GM12878 (cell line): ENCODE results near the gene CARM1. TPM values are rescaled to one million over a fixed set of nuclear protein-coding genes. Genes with fewer than 3 reads are reported as not detected.

Experiments used
- ATAC-seq: fragments of 200-7000 bp; cut with Tn5 transposase; 3 replicates; pipeline ENCODE4 v1.9.1; 2020; ENCODE audit warnings: mild to moderate bottlenecking, moderate library complexity
- BruUV-seq: library from RNA; stranded (reverse); fragments of 400-500 nt; replicated peaks from 2 replicates; lab custom pipeline; 2021; lab: Mats Ljungman, UMichigan
- CTCF ChIA-PET: fragments of 300-600 bp; sonication (Branson Sonifier 250); formaldehyde crosslinking; extraction: SDS; loops from one replicate; lab custom pipeline; 2021; ENCODE audit warnings: inconsistent platforms; lab: Yijun Ruan, JAX
- POLR2A ChIA-PET: fragments of 350-600 bp; formaldehyde crosslinking; extraction: SDS; loops from one replicate; lab custom pipeline; 2021; ENCODE audit warnings: inconsistent platforms; lab: Charles Lee
- RAD21 ChIA-PET: fragments of 300-600 bp; sonication (Branson Sonifier 250); formaldehyde crosslinking; loops from one replicate; lab custom pipeline; 2023; ENCODE audit warnings: antibody characterized with exemption; ENCODE audit not compliant: unreplicated experiment; lab: Charles Lee
- SMC1A ChIA-PET: fragments of 300-600 bp; sonication (Branson Sonifier 250); formaldehyde crosslinking; loops from one replicate; lab custom pipeline; 2023; ENCODE audit not compliant: unreplicated experiment, uncharacterized antibody; lab: Charles Lee
- DNase-seq: peaks from one replicate; pipeline ENCODE4 v3.0.0-alpha.2; 2011; ENCODE audit warnings: low read depth, low spot score
- FAIRE-seq: peaks from 3 replicates; lab custom pipeline; 2011; peaks lifted over from hg19 to GRCh38; lab: Jason Lieb, UNC
- H2AFZ ChIP-seq: 2 replicates; pipeline ENCODE4 v1.6.0; 2011; ENCODE audit warnings: low read depth, low read length, control low read depth; ENCODE audit not compliant: control insufficient read depth
- H3K27ac ChIP-seq: 2 replicates; pipeline ENCODE4 v1.5.1; 2011; ENCODE audit warnings: control low read depth; ENCODE audit not compliant: control insufficient read depth, insufficient read depth
- H3K27me3 ChIP-seq, 2 experiments: replicated peaks in 1 of 2; 2 replicates each; pipeline versions ENCODE4 v1.6.0 to v1.6.1; 2011; ENCODE audit warnings: low read length in 1 of 2; ENCODE audit not compliant: control insufficient read depth in 2 of 2, insufficient read depth in 2 of 2
- H3K36me3 ChIP-seq, 2 experiments: 2 replicates each; pipeline ENCODE4 v1.5.1; 2011; ENCODE audit warnings: low read length in 1 of 2; ENCODE audit not compliant: control insufficient read depth in 2 of 2, insufficient read depth in 2 of 2
- H3K4me1 ChIP-seq: 2 replicates; pipeline ENCODE4 v1.6.1; 2011; ENCODE audit warnings: mild to moderate bottlenecking, low read length, moderate library complexity, mixed read lengths; ENCODE audit not compliant: control insufficient read depth, insufficient read depth
- H3K4me2 ChIP-seq: 2 replicates; pipeline ENCODE4 v1.6.0; 2011; ENCODE audit warnings: control low read depth; ENCODE audit not compliant: control insufficient read depth, insufficient read depth
- H3K4me3 ChIP-seq: fragments of 200-600 bp; sonication (generic); 2 replicates; pipeline ENCODE4 v1.5.1; 2016
- H3K79me2 ChIP-seq: 2 replicates; pipeline ENCODE4 v1.6.0; 2011; ENCODE audit warnings: low read length; ENCODE audit not compliant: control insufficient read depth, insufficient read depth
- H3K9ac ChIP-seq: 2 replicates; pipeline ENCODE4 v1.8.0; 2011; ENCODE audit warnings: low read length, control low read depth, mixed read lengths; ENCODE audit not compliant: control insufficient read depth, insufficient read depth
- H3K9me3 ChIP-seq: replicated peaks from 3 replicates; pipeline ENCODE4 v1.5.1; 2011; ENCODE audit warnings: mild to moderate bottlenecking, low read length; ENCODE audit not compliant: control insufficient read depth, insufficient read depth
- H4K20me1 ChIP-seq: 2 replicates; pipeline ENCODE4 v1.6.0; 2011; ENCODE audit not compliant: control insufficient read depth, insufficient read depth
- CHD1 ChIP-seq: IDR thresholded peaks from 2 replicates; pipeline ENCODE4 v1.6.1; 2012; ENCODE audit warnings: low read depth, low read length, improper control_type of control experiment
- HDGF ChIP-seq: fragments of 450-650 bp; IDR thresholded peaks from 2 replicates; pipeline ENCODE4 v1.6.1; 2016; ENCODE audit warnings: antibody characterized with exemption
- MTA2 ChIP-seq: fragments of 450-650 bp; IDR thresholded peaks from 2 replicates; pipeline ENCODE4 v1.6.1; 2016; ENCODE audit warnings: low read depth, mild to moderate bottlenecking, moderate library complexity
- NR2C2 ChIP-seq: IDR thresholded peaks from 2 replicates; pipeline ENCODE4 v1.6.1; 2011; ENCODE audit warnings: borderline replicate concordance, low read depth; ENCODE audit not compliant: control insufficient read depth, insufficient read length
- WGBS: methylation state at CpG from one replicate; pipeline ENCODE4 v1.1.6; 2016; ENCODE audit warnings: low lambda C conversion rate; ENCODE audit not compliant: insufficient replicate concordance, insufficient coverage; ENCODE audit errors: missing lambda C conversion rate; 5-methylcytosine and 5-hydroxymethylcytosine counted together
- in situ Hi-C: fragments of 300-500 bp; cut with MboI; formaldehyde crosslinking; loops from 9 replicates; pipeline ENCODE4 v1.14.3; 2018; ENCODE audit warnings: mixed read lengths
- intact Hi-C: fragments of 100-400 bp; cut with micrococcal nuclease; formaldehyde crosslinking; loops from one replicate; pipeline ENCODE4 v1.14.2; 2022; ENCODE audit not compliant: unreplicated experiment
- polyA plus RNA-seq, 11 experiments: library from polyadenylated mRNA; depleted of rRNA in 4 of 11; unstranded in 6 of 11; stranded (reverse) in 5 of 11; fragments of >200 nt; fragmentation: Nextera tagmentation in 4 of 11; fragmentation: Illumina TruSeq in 1 of 11; extraction: Ambion mirVana in 4 of 11; extraction: Trizol in 1 of 11; gene quantifications; 1 replicate in 1 of 11; 2 replicates in 10 of 11; pipeline versions ENCODE4 v1.2.1 to v1.2.3, GENCODE V29; 2011 to 2016; ENCODE audit warnings: inconsistent platforms in 2 of 11, missing spikeins in 2 of 11, low read depth in 1 of 11
- total RNA-seq, 4 experiments: library from RNA; depleted of rRNA in 3 of 4; stranded (reverse); fragments of >200 nt in 3 of 4; fragmentation: Illumina TruSeq in 1 of 4; extraction: Trizol in 1 of 4; gene quantifications; 2 replicates each; pipeline versions ENCODE4 v1.2.1 to v1.2.3, GENCODE V29; 2013 to 2021
- TF ChIP-seq, protein P1 (sequence below): IDR thresholded peaks from 2 replicates; pipeline ENCODE4 v1.6.1; 2012; ENCODE audit warnings: improper control_type of control experiment, low read depth, low read length; ENCODE audit not compliant: insufficient replicate concordance
- TF ChIP-seq, protein P2 (sequence below): fragments of 450-650 bp; IDR thresholded peaks from 2 replicates; pipeline ENCODE4 v1.6.1; 2018; ENCODE audit warnings: borderline replicate concordance, mild to moderate bottlenecking; ENCODE audit not compliant: partially characterized antibody

The CARM1 gene
- total and polyA plus RNA-seq, 10 of the 15 experiments (the other 5 are each of a cell fraction or from before 2014, with no cell fraction given) = 0.45 to 116 (median 39.7) TPM

DNA sequence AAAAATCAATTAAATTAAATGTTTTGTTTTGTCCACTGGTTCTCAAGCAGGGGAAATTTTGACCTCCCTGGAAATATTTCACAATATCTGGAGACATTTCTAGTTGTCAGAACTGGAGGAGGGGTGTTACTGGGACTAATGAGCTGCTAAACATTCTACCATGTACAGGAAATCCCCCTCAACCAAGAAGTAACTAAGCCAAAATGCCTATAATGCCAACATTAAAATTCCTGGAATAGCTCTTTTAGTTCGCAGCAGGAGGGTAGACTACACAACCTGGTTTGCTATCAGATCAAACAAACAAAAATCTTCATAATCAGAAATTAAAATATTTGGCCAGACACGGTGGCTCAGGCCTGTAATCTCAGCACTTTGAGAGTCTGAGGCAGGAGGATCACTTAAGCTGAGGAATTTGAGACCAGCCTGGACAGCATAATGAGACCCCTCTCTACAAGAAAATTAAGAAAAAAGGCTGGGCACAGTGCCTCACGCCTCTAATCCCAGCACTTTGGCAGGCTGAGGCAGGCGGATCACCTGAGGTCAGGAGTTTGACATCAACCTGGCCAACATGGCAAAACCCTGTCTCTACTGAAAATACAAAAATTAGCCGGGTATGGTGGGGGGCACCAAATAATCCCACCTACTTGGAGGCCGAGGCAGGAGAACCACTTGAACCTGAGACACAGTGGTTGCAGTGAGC is 75.8 kb downstream of the CARM1 start:
- SMC1A ChIA-PET = interaction anchor here (1.2 kb wide), 1 partner anchor 19 kb away, joined by 4 read pairs; no protein-coding TSS in a partner anchor
- H4K20me1 ChIP-seq = no peaks in the 10 kb centered on the region
- BruUV-seq = no TSS peak
- intact Hi-C loops = loop anchor here (10.0 kb wide), 1 partner anchor 58 kb away; no protein-coding TSS in a partner anchor
- in situ Hi-C loops = no loop called here
- TF ChIP-seq MTA2 (0 out of 2 replicates have a peak, but pooled peaks have one; percentile 33), NR2C2 (no peak)
- no peak overlapping the region for H2AFZ ChIP-seq
- CTCF ChIA-PET = interaction anchor here (0.8 to 2.4 kb wide), 4 partner anchors 16 to 179 kb away, joined by 3 to 7 read pairs (median 4); no protein-coding TSS in a partner anchor
- FAIRE-seq (no peak), ATAC-seq (no peak), DNase-seq (no peak)
- no peak overlapping the region for H3K4me3 ChIP-seq
- no peaks in the 10 kb centered on the region for H3K79me2 ChIP-seq
- H3K4me2 ChIP-seq = no peak overlapping the region
- H3K27me3 ChIP-seq = no peaks in the 10 kb centered on the region
- POLR2A ChIA-PET = interaction anchor here (0.5 to 0.9 kb wide), 5 partner anchors 8 to 80 kb away, joined by 3 to 4 read pairs (median 3); partner anchors contain the start of gene SMARCA4
- no peak overlapping the region for H3K27ac ChIP-seq
- RAD21 ChIA-PET = interaction anchor here (0.7 to 1.2 kb wide), 2 partner anchors 25 to 89 kb away, joined by 3 to 4 read pairs; no protein-coding TSS in a partner anchor
- H3K36me3 ChIP-seq = no peaks in the 10 kb centered on the region
- H3K9ac ChIP-seq = no peak overlapping the region
- H3K9me3 ChIP-seq = no peaks in the 10 kb centered on the region
- H3K4me1 ChIP-seq = no peaks in the 10 kb centered on the region
- WGBS = 85% methylated on average over 6 of the region's 6 CpGs

GRCh38 chr19:10952809-10953208 is 81.5 kb downstream of the CARM1 start:
- 97% methylated on average over 6 of the region's 6 CpGs for WGBS
- BruUV-seq = no TSS peak
- in situ Hi-C loops (no loop called here), intact Hi-C loops (no loop called here)
- H3K4me3 ChIP-seq = no peak overlapping the region
- H3K9me3 ChIP-seq = no peaks in the 10 kb centered on the region
- RAD21 ChIA-PET = interaction anchor here (1.3 to 1.6 kb wide), 2 partner anchors 11 to 83 kb away, joined by 3 to 8 read pairs; no protein-coding TSS in a partner anchor
- no peaks in the 10 kb centered on the region for H3K79me2 ChIP-seq
- FAIRE-seq (peak; percentile 49), ATAC-seq (no peak), DNase-seq (no peak)
- POLR2A ChIA-PET = interaction anchor here (0.6 to 1.7 kb wide), 5 partner anchors 8 to 260 kb away, joined by 3 to 10 read pairs (median 4); partner anchors contain the start of gene SMARCA4
- no peak overlapping the region for H3K4me2 ChIP-seq
- SMC1A ChIA-PET = interaction anchor here (0.6 to 2.0 kb wide), 5 partner anchors 10 to 27 kb away, joined by 3 to 9 read pairs (median 3); no protein-coding TSS in a partner anchor
- H3K4me1 ChIP-seq = peaks cover 10% of the 10 kb centered on the region
- H3K9ac ChIP-seq = no peak overlapping the region
- H3K36me3 ChIP-seq = no peaks in the 10 kb centered on the region
- CTCF ChIA-PET = interaction anchor here (2.6 to 4.5 kb wide), 2 partner anchors 12 to 16 kb away, joined by 19 to 31 read pairs; no protein-coding TSS in a partner anchor
- H3K27ac ChIP-seq = no peak overlapping the region
- H4K20me1 ChIP-seq = no peaks in the 10 kb centered on the region
- no peak overlapping the region for H2AFZ ChIP-seq
- H3K27me3 ChIP-seq = no peaks in the 10 kb centered on the region
- TF ChIP-seq, protein P1, sequence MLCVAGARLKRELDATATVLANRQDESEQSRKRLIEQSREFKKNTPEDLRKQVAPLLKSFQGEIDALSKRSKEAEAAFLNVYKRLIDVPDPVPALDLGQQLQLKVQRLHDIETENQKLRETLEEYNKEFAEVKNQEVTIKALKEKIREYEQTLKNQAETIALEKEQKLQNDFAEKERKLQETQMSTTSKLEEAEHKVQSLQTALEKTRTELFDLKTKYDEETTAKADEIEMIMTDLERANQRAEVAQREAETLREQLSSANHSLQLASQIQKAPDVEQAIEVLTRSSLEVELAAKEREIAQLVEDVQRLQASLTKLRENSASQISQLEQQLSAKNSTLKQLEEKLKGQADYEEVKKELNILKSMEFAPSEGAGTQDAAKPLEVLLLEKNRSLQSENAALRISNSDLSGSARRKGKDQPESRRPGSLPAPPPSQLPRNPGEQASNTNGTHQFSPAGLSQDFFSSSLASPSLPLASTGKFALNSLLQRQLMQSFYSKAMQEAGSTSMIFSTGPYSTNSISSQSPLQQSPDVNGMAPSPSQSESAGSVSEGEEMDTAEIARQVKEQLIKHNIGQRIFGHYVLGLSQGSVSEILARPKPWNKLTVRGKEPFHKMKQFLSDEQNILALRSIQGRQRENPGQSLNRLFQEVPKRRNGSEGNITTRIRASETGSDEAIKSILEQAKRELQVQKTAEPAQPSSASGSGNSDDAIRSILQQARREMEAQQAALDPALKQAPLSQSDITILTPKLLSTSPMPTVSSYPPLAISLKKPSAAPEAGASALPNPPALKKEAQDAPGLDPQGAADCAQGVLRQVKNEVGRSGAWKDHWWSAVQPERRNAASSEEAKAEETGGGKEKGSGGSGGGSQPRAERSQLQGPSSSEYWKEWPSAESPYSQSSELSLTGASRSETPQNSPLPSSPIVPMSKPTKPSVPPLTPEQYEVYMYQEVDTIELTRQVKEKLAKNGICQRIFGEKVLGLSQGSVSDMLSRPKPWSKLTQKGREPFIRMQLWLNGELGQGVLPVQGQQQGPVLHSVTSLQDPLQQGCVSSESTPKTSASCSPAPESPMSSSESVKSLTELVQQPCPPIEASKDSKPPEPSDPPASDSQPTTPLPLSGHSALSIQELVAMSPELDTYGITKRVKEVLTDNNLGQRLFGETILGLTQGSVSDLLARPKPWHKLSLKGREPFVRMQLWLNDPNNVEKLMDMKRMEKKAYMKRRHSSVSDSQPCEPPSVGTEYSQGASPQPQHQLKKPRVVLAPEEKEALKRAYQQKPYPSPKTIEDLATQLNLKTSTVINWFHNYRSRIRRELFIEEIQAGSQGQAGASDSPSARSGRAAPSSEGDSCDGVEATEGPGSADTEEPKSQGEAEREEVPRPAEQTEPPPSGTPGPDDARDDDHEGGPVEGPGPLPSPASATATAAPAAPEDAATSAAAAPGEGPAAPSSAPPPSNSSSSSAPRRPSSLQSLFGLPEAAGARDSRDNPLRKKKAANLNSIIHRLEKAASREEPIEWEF = no peak
- TF ChIP-seq, protein P2, sequence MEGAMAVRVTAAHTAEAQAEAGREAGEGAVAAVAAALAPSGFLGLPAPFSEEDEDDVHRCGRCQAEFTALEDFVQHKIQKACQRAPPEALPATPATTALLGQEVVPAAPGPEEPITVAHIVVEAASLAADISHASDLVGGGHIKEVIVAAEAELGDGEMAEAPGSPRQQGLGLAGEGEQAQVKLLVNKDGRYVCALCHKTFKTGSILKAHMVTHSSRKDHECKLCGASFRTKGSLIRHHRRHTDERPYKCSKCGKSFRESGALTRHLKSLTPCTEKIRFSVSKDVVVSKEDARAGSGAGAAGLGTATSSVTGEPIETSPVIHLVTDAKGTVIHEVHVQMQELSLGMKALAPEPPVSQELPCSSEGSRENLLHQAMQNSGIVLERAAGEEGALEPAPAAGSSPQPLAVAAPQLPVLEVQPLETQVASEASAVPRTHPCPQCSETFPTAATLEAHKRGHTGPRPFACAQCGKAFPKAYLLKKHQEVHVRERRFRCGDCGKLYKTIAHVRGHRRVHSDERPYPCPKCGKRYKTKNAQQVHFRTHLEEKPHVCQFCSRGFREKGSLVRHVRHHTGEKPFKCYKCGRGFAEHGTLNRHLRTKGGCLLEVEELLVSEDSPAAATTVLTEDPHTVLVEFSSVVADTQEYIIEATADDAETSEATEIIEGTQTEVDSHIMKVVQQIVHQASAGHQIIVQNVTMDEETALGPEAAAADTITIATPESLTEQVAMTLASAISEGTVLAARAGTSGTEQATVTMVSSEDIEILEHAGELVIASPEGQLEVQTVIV = no peak
- TF ChIP-seq HDGF (no peak), CHD1 (no peak)
